Subcutaneous adipose tissue (tissue), 4 donors: ENCODE results near the gene SHH. TPM values are rescaled to one million over a fixed set of nuclear protein-coding genes. Genes with fewer than 3 reads are reported as not detected.

Experiments
- CTCF ChIP-seq: fragments of 450-650 bp; IDR thresholded peaks from one replicate; pipeline ENCODE4 v1.5.1; 2016; ENCODE audit warnings: low read depth, mild to moderate bottlenecking, control low read depth, antibody characterized with exemption, moderate library complexity
- total RNA-seq, 4 donors: library from RNA; depleted of rRNA; stranded (reverse); fragments of >200 nt; gene quantifications; one replicate each; pipeline ENCODE4 v1.1.0, GENCODE V29; 2016

The SHH gene
- total RNA-seq, 4 donors from 2014 or later: not detected

GRCh38 chr7:155840909-155841308 lies 28.6 kb upstream of the SHH start:
- no peak for TF ChIP-seq CTCF

DNA sequence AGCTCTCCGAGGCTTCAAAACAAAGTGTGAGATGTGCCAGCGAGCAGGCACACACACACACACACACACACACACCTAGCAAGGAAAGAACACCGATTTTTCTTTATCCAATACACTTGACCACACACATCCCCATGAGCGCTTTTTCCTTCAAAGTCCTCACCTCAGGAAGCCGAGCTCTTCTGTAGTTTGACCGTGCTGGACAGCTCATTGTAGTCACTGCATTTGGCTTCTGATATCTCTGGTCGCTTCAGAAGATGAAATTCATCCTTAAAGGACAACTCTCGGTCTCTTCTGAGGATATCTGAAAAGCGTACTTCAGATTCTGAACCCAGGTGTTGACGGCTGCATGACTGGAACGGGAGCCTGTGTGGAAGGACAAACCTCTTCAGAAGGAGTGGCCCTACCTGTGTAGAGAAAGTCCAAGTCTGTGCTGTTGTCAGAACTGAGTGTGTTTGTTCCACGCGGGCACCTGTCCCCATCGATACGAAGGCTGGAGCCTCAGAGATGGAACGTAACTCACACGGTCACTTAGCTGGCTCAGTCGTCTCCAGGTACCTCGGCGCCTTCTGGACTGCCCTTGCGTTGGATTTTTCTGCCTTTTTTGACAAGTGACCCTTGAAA lies 28.1 kb upstream of the SHH start:
- no peak for TF ChIP-seq CTCF

DNA sequence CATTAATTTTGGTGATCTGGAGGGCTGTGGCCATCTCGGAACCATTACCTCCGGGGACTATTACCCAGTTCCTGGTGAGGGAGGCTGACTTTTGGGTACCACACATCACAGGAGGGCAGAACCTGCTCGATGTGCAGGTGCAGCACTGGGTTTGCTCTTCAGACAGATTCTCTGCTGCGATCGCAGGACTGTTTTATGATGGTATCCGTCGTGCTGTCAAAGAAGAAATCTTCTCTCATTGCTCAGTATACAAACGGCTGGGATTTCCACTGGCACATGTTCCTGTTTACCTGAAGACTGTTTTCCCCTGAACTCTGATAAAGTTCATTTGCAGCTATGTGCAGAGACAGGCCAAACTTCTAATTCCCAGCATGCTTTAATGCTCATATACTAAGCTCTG lies 27.2 kb upstream of the SHH start:
- TF ChIP-seq CTCF: no peak

DNA sequence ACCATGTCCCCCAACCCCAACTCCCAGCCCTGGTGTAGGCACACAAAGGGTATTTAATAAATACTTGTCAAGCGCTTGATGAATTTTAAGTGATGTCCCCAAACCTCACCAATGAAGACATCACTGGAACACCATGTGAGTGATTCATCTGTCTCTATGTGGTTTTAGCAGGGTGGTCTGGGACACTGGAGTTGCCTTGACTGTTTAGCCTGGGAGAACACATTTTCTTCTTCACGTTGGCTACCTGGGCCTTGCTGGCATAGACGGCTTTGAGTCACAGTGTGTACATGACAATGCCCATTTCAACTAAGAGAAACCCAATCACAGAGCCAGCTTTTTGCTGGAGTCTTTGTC lies 24.8 kb upstream of the SHH start:
- TF ChIP-seq CTCF: no peak

DNA sequence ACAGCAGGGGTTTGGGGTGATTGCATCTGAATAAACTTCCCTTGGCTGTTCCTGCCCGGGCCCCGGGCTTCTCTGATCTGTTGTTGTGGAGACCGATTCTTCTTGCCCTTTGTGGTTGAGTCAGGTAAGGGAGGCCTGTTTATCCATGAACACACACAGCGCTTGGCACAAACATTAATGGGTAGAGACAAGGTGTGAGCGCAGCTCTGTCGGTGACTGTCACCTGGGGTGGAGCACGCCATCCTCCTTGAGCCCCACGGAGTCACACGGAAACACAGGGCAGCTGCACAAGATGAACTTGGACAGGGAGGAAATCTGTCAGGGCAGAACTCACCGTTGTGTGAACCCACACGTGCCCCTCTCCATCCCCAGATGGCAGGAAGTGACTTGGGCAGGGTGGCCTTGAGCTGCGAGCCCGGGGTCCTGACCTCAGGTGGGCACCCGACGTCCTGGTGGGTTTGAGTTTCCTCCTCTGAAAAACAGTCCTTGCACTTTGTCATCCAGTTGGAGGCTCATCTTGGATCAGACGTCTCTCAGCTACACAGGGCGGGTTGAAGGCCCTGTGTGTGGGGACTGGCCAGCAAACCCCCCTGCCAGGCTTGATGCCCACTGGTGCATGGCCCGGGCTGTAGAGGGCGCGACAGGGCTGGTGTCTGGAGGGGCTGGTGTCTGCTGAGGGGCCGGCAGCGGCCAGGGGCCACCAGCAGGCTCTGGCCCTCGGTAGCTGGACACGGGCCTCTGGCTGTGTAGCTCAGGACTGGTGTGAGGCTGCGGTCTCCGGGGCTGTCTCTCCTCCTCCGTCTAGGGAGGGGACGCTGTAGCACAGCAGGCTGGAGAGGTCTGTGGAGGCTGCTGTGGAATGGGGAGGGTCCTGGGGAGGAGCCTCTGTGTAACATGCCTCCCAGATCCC lies 24.2 kb upstream of the SHH start:
- TF ChIP-seq CTCF: no peak

DNA sequence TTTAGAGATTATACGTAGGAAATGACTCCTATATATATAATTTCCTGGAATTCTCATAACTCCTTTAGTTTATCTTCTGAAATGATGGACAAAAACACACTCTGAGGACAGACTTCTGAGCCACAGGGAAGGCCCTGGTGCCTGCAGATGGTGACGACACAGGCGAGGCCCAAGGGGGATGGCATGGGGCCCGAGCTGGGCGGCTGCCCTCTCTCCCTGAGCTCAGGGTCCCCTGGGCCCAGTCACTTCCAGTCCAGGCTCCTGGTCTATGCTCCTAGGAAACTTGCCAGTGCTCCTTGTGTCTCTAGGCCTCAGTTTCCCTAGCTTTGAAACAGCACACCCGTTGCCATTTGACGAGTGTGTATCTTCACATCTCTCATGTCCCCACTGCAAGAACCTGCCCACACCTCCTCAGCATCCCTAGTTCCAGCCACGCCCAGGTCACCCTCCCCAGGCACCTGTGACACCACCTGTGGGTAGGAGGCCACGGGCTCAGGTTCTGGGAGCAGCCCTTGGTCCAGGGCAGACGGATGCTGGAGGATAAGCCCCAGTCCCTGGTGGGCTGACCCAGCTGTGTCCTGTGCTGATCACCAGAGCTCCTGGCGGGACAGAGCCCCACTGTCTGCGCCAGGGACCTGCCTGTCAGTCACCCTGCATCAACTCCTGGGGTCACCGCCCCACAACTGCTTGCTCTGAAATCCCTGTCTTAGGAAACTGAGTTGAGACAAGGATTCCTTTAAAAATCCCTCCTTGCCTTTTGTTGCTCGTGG lies 23.4 kb upstream of the SHH start:
- no peak for TF ChIP-seq CTCF

GRCh38 chr7:155834486-155835048 lies 22.3 kb upstream of the SHH start:
- no peak for TF ChIP-seq CTCF
